Prostate gland (tissue), 2 donors: ENCODE results near the gene CLECL1.

ENCODE experiments used
- POLR2AphosphoS5 ChIP-seq: sonication (generic); formaldehyde crosslinking; IDR thresholded peaks from one replicate; pipeline ENCODE4 v1.6.1; 2017; ENCODE audit warnings: antibody characterized with exemption
- TF ChIP-seq, protein P1 (sequence below), 4 experiments: fragments of 200-600 bp in 2 of 4; fragments of 450-650 bp in 2 of 4; sonication (generic) in 2 of 4; IDR thresholded peaks; 1 replicate in 3 of 4; 2 replicates in 1 of 4; pipeline ENCODE4 v1.5.1; 2016 to 2019; ENCODE audit warnings: antibody characterized with exemption in 4 of 4, mild to moderate bottlenecking in 2 of 4, moderate library complexity in 2 of 4

DNA sequence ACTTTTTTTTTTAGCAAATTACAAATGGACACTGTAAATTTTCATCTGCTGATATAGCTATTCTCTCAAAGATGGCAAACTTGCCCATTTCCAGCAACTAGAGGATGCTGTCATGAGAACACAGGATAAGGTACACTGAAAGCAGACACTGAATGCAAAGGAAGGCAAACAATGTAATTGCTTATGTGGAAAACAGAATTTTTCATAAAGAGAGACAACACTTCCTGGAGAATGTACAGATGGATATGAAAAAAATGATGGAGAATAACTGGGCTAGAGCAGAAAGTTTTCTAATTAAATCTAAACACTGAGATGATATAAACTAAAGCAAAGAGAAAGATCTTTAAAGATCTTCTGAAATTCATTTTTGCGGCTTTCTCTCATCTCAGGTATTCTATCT, 27.2 kb upstream of the CLECL1 start:
- TF ChIP-seq, protein P1, sequence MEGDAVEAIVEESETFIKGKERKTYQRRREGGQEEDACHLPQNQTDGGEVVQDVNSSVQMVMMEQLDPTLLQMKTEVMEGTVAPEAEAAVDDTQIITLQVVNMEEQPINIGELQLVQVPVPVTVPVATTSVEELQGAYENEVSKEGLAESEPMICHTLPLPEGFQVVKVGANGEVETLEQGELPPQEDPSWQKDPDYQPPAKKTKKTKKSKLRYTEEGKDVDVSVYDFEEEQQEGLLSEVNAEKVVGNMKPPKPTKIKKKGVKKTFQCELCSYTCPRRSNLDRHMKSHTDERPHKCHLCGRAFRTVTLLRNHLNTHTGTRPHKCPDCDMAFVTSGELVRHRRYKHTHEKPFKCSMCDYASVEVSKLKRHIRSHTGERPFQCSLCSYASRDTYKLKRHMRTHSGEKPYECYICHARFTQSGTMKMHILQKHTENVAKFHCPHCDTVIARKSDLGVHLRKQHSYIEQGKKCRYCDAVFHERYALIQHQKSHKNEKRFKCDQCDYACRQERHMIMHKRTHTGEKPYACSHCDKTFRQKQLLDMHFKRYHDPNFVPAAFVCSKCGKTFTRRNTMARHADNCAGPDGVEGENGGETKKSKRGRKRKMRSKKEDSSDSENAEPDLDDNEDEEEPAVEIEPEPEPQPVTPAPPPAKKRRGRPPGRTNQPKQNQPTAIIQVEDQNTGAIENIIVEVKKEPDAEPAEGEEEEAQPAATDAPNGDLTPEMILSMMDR (IDR thresholded peaks at IDR 0.05) = no peak
- TF ChIP-seq POLR2AphosphoS5 = no peak
